OCI-M1 (cell line): ENCODE results near the gene C10orf88.

ENCODE experiments used
- DNase-seq: peaks from one replicate; lab custom pipeline; 2025; lab: John Stamatoyannopoulos, UW

C10orf88 gene, protein sequence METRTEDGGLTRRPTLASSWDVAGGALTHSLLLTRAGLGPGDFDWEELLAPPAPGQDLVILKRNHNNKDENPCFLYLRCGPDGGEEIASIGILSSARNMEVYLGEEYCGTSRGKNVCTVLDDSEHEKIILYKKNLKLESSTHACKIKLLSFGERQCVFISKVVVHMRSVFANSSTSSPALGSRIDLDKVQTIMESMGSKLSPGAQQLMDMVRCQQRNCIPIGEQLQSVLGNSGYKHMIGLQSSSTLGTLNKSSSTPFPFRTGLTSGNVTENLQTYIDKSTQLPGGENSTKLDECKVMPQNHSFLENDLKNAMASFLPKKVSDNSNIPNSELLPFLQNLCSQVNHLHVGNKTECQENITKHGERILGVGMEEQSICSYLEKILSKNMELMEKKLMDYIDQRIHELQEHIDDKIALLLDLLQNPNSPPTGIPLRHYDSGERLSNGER

DNA sequence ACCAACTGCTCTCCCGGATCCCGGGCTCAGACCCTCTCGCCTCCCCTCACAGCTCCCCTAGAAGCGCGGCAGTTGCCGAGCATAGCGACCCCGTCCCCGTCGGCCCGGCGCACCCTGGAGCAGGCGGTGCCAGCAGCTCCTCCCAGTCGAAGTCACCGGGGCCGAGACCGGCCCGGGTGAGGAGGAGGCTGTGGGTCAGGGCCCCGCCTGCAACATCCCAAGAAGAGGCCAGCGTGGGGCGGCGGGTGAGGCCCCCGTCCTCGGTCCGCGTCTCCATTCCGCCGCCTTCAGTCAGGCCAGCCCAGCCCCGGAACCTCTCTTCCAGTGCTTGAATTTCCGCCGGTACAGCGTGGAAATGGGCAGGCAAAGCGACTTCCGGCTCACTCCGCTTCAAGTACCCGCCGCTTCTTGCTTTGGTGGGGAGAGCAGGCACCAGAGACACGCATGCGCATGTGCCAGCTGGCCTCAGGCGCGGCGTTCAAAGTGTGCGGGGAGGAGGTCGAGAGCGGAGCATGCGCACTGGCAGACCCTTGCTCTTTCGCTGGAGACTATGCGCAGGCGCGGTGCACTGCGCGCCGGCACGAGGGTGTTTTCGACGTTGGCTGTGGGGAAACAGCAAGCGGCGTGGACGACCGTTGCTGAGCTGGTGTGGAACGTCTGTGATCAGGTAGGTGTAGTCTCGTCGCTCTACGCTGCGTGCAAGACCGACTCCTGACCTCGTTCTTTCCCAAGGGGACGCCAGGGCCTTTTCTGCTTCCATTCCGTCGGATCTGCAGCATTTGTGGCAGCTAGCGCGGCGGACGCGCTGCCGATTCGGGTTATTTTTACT is at the start of gene C10orf88:
TSS of gene C10orf88 (minus strand) at position 326 of the 829 bp plus-strand sequence. CDS start at position 277, 49 bp downstream.
- peak; percentile 99 for DNase-seq

DNA sequence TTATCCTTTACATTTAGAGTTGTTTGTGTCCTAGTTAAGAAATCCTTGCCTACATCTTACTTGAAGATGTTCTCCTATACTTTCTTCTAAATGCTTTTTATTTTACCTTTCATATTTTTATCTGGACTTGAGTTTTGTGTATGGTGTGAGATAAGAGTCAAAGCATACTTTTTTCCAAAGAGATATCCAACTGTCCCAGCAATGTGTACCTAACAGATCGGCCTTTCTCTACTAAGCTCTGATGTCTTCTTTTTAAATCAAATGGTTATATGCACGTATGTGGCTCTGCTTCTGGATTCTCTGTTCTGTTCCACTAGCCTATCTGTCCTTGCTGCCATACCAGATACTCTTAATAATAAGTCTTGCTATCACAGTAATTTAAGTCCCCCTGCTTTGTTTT is 47.3 kb upstream of the C10orf88 start:
- no peak for DNase-seq

DNA sequence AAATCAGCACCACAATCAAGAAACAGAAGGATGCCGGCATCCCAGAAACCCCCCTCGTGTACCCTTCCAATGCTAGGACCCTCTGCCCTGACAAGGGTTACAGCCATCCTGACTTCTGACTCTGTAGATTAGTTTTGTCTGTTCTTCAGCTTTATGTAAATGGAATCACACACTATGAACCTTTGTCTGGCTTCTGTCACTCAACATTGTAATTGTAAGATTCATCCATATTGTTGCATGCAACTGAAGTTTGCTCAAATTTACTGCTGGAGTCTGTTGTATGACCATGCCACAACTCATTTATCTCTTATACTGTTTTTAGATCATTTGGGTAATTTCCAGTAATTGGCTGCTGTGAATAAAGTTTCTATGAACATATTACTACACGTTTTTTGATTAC is 46.1 kb upstream of the C10orf88 start:
- no peak for DNase-seq

DNA sequence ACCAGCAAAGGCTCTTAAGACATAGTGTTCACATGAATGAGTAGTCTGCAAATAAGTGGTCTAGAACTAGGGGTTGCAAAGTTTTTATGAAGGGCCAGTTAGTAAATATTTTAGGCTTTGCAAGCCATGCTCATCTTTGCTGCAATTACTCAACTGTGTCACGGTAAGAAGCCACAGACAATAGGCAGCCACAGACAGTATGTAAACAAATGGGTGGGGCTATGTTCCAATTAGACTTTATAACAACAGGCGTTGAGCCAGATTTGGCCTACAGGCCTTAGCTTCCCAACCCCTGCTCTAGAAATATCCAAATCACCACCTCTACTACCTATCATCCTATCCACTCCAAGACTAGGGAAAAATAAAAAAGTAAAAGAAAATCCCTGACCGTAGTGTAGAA is 45.3 kb upstream of the C10orf88 start:
- no peak for DNase-seq

DNA sequence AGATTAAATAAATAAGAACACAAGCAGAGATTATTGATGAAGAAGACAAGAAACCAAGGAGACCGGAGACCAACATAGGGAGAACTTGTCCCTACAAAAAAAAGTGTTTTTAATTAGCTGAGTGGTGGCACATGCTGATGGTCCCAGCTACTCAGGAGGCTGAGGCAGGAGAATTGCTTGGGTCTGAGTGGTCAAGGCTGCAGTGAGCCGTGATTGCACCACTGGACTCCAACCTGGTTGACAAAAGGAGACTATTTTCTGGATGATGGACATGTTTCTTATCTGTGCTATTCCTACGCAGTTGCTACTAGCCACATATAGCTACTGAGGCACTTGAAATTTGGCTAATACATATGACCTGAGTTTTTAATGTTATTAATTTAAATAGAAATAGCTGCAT is 44.9 kb upstream of the C10orf88 start:
- DNase-seq: no peak

DNA sequence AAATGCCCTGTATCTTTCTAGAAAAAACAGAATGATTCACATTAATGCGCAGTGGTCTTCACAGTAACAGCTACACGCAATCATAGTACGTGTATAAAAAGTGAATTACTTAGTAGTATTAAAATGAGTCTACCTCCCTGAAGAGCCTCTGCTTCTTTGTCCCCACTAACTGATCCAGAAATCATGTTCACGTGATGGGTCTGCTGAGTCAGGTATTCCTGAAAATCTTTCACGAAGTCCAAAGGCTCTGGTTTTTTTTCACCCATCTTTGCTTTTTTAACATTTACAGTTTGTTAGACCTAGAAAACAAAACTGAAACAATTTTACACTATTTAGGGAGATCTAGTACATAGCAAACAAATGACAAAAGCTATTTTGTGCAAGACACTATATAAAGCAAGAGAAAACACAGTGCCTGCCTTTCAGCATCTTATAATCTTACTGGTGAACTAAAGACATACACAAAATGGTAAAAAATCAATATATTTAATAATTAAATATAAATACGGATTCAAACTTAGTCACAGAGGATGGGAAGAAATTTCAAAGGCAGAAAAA is 44.4 kb upstream of the C10orf88 start:
- DNase-seq: no peak

DNA sequence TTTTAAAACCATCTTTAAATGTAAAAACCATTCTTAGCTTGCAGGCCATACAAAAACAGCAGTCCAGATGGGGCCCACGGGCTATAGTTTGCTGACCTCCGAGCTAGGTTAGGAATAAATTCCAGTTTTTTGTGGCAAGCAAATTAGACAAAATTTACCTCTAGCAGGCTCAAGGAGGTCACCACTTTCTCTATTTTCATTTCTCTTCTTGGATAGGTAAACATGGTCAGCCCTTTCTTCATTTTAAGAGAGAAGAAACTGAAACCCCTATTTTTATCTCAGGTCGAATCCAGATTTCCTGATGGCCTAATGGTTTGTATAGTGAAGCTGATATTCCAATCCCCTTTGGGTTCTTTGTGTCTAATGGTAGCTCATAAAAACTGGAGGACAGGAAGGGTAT is 43.8 kb upstream of the C10orf88 start:
- no peak for DNase-seq

DNA sequence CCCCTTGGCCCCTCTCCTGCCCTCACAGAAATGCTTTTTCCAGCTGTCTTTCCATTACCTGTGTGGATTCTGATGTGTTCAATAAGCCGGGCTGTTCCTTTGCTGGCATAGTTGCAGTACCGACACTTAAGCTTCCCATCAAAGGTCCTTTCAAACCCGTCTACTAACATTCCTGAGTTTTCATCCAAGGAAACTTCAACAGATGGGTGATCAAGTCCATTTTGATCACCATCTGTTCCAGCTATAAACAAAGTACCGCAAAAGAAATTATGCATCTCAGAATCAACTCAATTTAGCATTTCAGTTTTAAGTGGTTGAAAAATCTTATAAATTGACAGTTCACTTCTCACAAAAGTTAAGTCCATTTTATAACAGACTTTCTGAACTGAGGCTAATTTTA is 41.9 kb upstream of the C10orf88 start:
- DNase-seq: no peak

DNA sequence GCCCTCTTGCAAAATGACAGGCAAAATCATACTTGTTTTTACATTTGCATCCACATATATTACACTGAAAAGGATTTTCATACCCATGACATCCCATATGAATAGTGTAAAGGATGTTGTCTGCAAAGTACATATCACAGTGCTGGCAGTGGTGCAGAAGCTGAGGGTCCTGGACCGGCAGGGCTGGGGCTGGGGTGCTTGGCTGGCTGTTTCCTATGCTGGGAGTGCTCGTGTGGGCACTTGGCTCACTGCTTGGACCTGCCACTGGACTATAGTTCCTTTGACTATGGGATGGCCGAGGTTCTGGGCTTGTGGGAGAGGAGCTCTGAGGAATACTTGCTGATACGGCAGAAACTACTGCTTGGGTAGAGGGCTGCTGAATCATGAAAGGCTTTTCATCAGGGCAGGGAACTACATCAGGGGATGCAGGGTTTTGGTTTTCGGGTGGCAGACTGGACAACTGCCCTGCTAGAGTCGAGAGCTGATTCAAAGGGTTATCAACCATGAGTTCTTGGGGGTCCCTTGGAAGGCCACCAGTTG is 39.8 kb upstream of the C10orf88 start:
- no peak for DNase-seq

DNA sequence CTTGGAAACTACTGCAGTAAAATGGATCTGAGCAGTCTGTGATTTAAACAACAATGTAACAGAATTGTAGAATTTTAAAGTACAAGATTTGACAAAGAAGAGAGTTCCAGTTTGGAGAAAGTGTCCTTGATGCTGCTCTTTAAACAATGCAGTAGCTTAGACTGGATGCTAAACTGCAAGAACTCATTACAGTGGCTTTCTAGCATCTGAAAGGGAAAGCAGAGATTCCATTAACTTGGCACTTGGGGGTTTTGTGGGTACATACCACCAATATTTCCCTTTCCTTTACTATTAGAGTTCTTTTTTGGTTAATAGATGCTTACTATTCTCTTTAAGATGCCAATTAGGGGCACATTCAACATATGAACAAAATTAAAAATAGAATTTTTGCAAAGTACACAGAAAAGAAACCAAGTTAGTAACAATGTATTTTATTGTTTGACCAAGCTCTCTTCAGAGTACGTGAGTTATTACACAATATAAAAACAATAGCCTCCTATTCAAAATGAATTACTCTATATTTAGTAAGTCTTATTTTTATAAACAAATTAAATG is 38.1 kb upstream of the C10orf88 start:
- DNase-seq: no peak

DNA sequence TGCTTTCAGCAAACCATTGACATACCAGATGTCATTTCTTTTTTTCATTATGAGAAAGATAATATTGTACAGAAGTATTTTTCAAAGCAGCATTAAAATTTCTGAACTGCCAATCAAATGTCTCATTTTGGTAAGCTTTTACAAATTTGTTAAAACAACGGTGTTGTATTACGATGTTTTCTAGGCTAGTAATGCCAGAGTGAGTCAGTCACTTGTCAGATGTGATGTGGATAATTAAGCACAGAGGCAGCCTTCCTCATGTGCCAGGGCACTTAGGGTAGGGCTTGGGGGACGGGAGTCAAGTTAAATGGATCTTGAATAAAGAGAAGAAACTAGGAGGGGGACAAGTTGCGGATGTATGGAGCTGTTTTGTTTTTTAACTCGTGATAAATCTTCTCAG is 36.3 kb upstream of the C10orf88 start:
- DNase-seq: no peak

DNA sequence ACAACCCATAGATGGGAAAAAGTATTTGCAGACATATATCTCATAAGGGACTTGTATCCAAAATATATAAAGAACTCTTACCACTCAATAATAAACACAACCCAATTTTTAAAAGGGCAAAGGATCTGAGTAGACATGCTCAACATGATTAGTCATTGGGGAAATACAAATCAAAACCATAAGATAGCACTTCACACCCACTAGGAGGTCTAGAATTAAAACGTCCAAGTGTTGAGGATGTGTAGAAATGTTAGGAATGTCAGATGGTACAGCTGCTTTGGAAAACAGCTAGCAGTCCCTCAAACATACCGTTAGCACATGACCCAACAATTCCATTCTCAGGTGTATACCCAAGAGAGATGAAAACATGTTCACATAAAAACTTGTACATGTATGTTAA is 34.5 kb upstream of the C10orf88 start:
- no peak for DNase-seq

DNA sequence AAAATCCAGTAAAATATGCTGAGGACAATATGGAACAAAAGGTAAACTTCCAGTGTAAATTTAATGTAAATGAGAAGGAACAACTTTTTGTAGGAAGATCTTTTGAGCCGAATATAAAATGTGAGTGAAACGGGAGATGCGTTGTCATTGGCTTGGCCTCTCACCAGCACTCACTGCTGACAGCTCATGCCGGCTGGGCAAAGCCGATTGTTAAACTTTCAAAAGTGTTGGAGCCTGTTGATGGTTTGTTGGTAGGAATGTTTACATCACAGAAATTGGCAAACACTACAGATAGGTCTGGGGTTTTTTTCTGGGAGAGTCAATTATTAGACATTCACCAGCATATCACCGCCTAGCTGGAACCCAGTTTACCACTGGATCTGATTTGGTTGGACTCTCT is 32.3 kb upstream of the C10orf88 start:
- no peak for DNase-seq

DNA sequence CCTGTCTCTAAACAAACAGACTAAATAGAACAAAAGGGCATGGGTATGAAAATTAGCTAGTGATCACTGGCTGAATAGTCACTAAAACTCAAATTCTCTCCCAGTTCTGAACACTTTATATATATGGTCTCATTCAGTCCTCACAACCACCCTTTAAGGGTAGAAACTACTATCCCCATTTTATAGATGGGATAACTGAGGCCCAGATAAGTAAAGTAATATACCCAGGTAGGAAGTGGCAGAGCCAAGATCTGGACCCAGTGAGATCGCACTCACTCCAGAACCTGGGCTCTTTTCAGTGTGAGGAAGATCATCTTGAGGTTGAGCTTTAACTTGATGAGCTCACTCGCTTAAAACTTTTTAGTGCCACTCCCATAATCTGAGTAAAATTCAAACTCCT is 30.7 kb upstream of the C10orf88 start:
- DNase-seq: no peak

DNA sequence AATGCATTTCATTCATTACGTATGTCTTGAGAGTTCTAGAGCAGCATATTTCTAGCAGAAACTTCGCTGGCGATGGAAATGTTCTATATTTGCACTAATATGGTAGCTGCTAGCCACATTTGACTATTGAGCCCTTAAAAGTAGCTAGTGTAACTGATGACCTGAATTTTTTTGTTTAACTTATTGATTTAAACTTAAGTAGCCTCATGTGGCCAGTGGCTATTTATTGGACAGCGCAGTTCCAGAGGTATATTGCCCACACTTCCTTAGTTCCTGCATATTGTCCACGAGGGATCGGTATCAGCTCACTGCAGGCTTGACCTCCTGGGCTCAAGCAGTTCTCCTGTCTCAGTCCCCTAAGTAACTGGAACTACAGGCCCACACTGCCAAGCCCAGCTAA is 29.9 kb upstream of the C10orf88 start:
- DNase-seq: no peak

DNA sequence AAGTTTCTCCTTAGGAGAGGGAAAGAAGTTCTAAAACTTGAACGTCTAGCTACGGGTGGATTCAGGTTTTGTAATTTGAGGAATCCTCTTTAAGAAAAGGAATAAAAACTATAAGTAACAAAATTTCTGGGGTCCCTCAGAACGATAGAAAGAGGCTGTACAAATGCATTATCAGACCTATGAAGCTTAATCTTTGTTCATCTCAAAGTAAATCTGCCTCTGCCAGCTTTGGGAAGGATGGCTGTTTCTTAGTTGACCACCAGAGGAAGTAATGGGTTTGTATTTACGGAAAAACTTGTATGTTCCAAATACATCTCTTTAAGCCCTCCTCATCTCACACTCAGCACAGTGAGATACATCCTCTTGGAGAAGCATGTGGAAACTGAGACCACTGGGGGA is 27.0 kb upstream of the C10orf88 start:
- DNase-seq: peak; percentile 77

DNA sequence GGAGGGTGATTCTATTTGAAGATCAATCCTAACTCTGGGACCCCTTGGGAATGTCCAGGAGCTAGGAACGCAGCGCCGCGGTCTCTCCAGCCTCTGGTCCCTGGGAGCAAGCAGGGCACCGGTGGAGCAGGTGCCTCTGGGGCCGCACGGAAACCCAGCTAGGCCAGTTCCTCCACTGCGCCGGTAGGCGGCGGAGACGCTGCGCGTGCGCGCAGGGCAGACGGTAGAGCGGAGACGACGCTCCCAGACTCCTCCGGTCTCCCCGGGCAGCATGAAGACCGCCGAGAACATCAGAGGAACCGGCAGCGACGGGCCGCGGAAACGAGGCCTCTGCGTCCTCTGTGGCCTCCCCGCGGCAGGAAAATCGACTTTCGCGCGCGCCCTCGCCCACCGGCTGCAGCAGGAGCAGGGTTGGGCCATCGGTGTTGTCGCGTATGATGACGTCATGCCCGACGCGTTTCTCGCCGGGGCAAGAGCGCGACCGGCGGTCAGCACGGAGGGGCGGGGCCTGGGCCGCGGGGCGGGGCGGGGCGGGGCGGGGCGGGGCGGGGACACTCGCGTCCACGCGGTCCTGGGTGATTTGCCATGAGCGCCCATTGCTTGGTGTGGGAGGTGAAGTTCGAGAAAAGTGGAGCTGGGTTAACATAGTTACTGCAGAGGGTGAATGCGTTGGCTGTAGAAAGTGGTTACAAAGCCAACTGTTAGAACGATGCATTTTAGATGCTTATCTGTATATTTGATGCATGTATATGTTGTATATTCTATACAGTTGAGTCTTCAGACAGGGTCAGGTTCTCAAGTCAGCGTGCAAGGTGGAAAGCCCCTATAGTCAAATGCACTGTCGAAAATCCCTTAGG is 26.4 kb upstream of the C10orf88 start, which contains the start of gene PSTK:
TSS of gene PSTK (plus strand) at position 193 of the 857 bp plus-strand sequence. CDS start at position 272, 79 bp downstream.
- peak; percentile 96 for DNase-seq

DNA sequence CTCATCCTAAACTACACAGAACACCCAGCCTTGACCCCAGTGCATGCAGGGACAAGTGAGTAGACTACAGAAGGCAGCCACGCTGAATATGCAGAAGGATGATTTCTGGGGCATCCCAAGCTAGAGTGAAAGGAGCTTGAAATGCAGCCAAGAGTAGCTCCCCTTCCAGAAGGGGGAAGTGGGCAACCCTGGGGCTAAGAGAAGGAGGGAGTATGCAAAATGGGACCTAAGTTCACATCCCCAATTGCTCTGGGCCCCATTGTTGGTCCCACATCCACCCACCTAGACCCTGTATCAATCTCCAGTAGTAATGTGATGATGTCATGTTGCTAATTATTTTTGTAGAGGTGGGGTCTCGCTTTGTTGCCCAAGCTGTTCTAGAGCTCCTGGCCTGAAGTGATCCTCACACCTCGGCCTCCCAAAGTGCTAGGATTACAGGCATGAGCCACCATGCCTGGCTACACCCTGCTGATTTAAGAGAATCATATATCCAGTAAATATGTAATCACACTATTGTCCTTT is 20.6 kb upstream of the C10orf88 start:
- no peak for DNase-seq

DNA sequence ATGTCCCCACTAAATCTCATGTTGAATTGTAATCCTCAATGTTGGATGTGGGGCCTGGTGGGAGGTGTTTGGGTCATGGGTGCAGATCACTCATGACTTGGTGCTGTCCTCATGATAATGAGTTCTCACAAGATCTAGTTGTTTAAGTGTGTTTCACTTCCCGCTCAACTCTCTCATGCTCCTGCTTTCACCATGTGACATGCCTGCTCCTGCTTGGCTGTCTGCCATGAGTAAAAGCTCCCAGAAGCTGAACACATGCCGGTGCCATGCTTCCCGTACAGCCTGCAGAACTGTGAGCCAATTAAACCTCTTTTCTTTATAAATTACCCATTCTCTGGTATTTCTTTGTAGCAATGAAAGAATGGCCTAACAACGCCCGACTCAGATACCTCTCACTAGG is 20.0 kb upstream of the C10orf88 start:
- no peak for DNase-seq

DNA sequence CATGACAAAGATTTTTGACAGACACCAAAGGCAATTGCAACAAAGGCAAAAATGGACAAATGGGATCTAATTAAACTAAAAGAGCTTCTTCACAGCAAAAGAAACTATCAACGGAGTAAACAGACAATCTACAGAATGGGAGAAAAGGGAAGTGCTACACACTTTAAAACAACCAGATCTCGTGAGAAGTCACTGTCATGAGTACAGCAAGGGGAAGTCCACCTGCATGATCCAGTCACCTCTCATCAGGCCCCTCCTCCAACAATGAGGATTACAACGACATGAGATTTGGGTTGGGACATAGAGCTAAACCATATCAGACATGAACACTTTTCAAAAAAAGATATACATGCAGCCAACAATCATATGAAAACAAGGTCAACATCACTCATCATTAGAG is 14.7 kb upstream of the C10orf88 start:
- DNase-seq: no peak

DNA sequence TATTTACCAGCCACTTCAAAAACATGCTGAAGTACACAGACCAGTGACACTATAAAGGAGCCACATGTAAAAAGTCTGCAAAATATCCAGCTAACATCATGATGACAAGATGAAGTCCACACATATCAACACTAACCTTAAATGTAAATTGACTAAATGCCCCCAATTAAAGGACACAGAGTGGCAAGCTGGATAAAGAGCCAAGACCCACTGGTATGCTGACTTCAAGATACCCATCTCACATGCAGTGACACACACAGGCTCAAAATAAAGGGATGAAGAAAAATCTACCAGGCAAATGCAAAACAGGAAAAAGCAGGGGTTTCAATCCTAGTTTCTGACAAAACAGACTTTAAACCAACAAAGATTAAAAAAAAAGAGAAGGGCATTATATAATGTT is 12.9 kb upstream of the C10orf88 start:
- no peak for DNase-seq
